BE2C (cell line): ENCODE data around the gene ITGAD.

Experiments used
- DNase-seq: peaks from one replicate; pipeline ENCODE4 v3.0.0-alpha.2; 2020
- H3K27me3 ChIP-seq: fragments of 250-450 bp; sonication (Bioruptor Pico); 2 replicates; pipeline ENCODE4 v1.5.1; 2020; ENCODE audit warnings: mild to moderate bottlenecking
- H3K36me3 ChIP-seq: fragments of 250-450 bp; sonication (Bioruptor Pico); 2 replicates; pipeline ENCODE4 v1.5.1; 2020; ENCODE audit warnings: mild to moderate bottlenecking
- H3K4me1 ChIP-seq: fragments of 250-450 bp; sonication (Bioruptor Pico); 2 replicates; pipeline ENCODE4 v1.5.1; 2020
- H3K4me3 ChIP-seq: 2 replicates; pipeline ENCODE4 v1.5.1; 2011; ENCODE audit warnings: low read depth, low read length
- H3K9me3 ChIP-seq: fragments of 250-450 bp; sonication (Bioruptor Pico); 2 replicates; pipeline ENCODE4 v1.5.1; 2020
- CTCF ChIP-seq: IDR thresholded peaks from 2 replicates; pipeline ENCODE4 v1.5.1; 2012; ENCODE audit warnings: mild to moderate bottlenecking, low read depth, low read length

ITGAD gene

DNA sequence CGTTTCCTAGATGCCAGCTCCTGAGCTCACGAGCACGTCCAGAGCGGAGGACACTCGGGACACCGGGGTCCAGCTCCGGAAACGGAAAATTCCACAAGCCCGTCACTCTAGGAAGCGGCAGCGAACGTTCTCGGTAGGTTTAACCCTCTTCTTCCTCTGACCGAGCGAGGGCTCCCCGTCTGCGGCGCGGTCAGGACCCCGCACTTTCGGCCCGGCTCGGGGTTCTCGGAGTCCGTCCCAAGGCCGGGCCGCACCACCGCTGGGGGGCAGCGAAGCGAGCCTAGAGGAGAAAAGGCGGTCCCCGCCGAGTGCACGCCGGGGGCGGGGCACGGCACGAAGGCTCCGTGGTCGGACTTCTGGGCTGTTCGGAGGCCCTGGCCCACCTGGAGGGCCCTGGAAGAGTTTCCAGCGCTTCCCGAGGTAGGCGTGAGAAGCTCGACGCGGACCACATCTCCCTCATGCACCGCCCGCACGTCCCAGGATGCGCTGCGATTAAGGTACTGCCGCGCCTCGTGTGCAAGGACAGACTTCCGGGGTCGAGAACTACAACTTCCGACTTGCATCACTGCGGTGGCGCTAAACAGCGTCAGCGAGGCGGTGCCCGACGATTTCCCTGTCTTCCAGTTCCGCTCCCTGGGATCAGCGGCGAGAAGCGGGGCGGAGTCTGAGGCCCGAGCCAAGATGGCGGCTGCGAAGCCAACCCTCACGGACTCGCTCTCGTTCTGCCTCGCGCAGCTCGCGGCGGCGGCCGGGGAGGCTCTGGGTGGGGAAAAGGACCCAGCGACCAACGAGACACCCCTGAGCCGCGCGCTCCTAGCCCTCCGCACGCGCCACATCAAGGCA is 65.9 kb downstream of the ITGAD start, which contains the start of gene ARMC5:
Gene ARMC5 (plus strand): TSS at position 658 of the 843 bp plus-strand sequence. CDS start 24 bp downstream, at position 682.
- peak within 1 kb of the TSS; percentile 97 for H3K4me3 ChIP-seq
- H3K27me3 ChIP-seq = no peaks in the 10 kb centered on the region
- H3K4me1 ChIP-seq = peaks cover 8% of the 10 kb centered on the region
- peak; percentile 98 for DNase-seq
- TF ChIP-seq CTCF = peak; percentile 55
- H3K9me3 ChIP-seq = no peaks in the 10 kb centered on the region
- no peaks in the 10 kb centered on the region for H3K36me3 ChIP-seq

DNA sequence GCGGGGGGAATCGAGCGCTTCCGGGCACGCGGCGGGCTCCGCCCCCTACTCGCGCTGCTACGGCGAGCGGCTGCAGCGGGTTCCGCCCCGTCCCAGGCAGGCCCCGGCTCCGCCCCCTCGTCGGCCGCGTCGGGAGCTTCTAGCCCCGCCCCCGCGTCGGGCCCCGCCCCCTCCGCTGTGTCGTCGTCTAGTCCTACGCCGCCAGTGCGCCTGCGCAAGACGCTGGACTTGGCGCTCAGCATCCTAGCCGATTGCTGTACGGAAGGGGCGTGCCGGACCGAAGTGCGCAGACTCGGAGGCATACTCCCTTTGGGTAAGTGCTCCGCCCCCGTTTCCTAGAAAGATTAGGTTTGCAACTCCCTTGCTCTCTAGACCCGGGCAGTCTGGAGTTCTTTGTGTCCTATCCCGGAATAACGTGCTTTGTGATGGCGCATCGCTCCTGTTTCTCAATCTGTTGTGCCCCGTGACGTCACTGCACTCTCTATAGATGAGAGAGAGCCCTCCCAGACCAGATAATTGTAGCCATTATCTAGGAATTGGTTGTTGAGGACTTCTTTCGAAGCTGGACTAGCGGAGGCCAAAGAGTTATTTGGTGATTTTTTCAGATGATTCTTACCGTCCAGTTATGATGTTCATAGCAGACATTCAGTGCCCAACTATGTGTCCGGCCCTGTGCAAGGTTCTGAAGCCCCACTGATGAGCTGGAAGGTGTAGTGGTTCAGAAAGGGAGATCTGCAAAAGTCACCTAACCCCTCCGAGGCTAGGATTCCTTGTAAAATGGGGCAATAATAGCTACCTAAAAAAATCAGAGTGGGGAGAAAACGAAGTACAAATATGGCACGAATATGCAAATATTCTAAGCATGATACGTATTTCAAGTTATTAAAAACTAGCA is 66.8 kb downstream of the ITGAD start:
- Histone ChIP-seq H3K9me3 (no peaks in the 10 kb centered on the region), H3K36me3 (no peaks in the 10 kb centered on the region), H3K27me3 (no peaks in the 10 kb centered on the region), H3K4me1 (peaks cover 8% of the 10 kb centered on the region), H3K4me3 (peak overlapping the region; percentile 97)
- no peak for TF ChIP-seq CTCF
- DNase-seq = peak; percentile 100

DNA sequence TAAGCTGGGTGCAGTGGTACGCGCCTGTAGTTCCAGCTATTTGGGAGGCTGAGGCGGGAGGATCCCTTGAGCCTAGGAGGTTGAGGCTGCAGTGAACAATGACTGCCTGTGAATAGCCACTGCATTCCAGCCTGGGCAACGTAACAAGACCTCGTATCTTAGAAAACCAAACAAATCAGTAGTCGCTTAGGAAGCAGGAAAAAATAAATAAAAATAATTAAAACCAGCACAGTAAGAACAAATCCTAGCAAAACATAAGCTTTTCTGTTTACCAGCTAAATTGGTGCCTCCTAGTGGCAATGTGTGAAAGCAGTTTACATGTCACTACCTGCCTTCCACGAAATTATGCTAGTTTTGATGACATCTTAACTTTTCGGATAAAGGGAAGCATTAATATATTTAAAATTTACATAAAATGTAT is 67.5 kb downstream of the ITGAD start:
- Histone ChIP-seq H3K4me1 (peaks cover 4% of the 10 kb centered on the region), H3K36me3 (no peaks in the 10 kb centered on the region), H3K9me3 (no peaks in the 10 kb centered on the region), H3K27me3 (no peaks in the 10 kb centered on the region), H3K4me3 (peak overlapping the region; percentile 80)
- no peak for DNase-seq
- peak; percentile 70 for TF ChIP-seq CTCF

GRCh38 chr16:31461201-31461920 is 68.2 kb downstream of the ITGAD start:
- no peaks in the 10 kb centered on the region for H3K27me3 ChIP-seq
- H3K4me1 ChIP-seq = no peaks in the 10 kb centered on the region
- no peak for DNase-seq
- no peaks in the 10 kb centered on the region for H3K36me3 ChIP-seq
- H3K9me3 ChIP-seq = no peaks in the 10 kb centered on the region
- no peak for TF ChIP-seq CTCF
- H3K4me3 ChIP-seq = no peak overlapping the region

DNA sequence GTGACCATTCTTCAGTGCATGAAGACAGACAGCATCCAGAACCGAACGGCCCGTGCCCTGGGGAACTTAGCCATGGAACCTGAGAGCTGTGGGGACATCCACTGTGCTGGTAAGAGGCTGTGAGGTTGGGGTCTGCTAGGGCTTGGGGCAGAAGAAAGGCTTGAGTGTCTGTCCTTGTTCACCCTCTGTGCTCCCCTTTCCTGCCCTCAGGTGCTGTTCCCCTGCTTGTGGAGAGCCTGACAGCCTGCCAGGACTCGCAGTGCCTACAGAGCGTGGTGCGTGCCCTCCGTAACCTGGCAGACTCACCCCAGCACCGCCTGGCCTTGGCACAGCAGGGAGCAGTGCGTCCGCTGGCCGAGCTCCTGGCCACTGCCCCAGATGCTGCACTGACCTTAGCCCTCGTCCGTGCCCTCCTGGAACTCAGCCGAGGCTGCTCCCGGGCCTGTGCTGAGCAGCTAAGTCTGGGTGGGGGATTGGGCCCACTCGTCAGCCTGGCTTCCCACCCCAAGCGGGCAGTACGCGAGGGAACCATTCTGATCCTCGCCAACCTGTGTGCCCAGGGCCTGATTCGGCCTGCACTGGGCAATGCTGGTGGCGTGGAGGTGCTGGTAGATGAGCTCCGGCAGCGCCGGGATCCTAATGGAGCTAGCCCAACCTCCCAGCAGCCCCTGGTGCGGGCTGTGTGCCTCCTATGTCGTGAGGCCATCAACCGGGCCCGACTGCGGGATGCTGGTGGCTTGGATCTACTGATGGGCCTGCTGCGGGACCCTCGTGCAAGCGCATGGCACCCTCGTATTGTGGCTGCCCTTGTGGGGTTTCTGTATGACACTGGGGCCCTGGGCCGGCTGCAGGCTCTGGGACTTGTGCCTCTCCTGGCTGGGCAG is 69.0 kb downstream of the ITGAD start:
- no peaks in the 10 kb centered on the region for H3K9me3 ChIP-seq
- no peaks in the 10 kb centered on the region for H3K36me3 ChIP-seq
- no peaks in the 10 kb centered on the region for H3K27me3 ChIP-seq
- H3K4me1 ChIP-seq = no peaks in the 10 kb centered on the region
- no peak for DNase-seq
- TF ChIP-seq CTCF = no peak
- H3K4me3 ChIP-seq = no peak overlapping the region
